MM.1S (cell line): ENCODE measurements around the gene ZNF438.

ENCODE experiments used
- EZH2 ChIP-seq: fragments of 300-600 bp; sonication (generic); optimal IDR thresholded peaks from 2 replicates; pipeline ENCODE3; 2017; ENCODE audit warnings: low read depth, mild to moderate bottlenecking, antibody characterized with exemption, low read length, mixed read lengths
- EZH2phosphoT487 ChIP-seq: fragments of 300-600 bp; sonication (generic); IDR thresholded peaks from 2 replicates; pipeline ENCODE4 v1.6.1; 2018; ENCODE audit warnings: antibody characterized with exemption, low read length
- TF ChIP-seq, protein P1 (sequence below): fragments of 300-600 bp; sonication (generic); IDR thresholded peaks from 2 replicates; pipeline ENCODE4 v1.5.1; 2016; ENCODE audit warnings: antibody characterized with exemption, low read length, mixed read lengths

DNA sequence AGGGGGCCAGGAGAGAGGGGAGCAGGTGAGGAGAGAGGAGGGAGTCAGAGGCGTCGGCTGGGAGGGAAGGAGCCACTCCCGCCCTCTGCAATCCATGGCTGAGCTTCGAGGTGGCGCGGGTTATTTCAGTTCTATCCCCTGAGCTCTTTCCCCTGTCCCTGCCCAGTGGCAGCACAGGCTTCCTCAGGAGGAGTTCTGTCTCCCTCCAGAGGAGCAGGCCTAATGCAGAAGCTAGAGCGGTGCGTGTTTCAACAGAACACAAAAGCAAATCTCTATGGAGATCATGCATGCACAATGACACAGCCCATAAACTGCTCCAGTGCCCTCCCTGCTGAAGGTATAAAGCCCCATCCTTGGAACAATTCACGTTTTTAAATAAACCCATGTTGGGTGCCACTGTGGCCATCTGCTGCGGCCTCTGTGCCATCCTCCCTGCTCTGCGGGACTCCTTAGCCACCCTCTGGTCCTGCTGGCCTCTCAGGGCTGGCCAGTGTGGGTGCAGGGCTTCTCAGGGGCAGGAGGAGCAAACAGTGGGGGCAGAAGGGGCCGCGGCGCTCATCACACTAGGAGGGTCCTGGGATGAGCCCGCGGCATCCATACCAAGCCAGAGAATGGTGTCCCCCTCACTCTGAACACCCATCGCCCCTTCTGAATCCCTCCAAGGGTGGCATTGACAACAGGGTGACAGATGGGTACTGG lies 209.5 kb downstream of the ZNF438 start:
- TF ChIP-seq, protein P1, sequence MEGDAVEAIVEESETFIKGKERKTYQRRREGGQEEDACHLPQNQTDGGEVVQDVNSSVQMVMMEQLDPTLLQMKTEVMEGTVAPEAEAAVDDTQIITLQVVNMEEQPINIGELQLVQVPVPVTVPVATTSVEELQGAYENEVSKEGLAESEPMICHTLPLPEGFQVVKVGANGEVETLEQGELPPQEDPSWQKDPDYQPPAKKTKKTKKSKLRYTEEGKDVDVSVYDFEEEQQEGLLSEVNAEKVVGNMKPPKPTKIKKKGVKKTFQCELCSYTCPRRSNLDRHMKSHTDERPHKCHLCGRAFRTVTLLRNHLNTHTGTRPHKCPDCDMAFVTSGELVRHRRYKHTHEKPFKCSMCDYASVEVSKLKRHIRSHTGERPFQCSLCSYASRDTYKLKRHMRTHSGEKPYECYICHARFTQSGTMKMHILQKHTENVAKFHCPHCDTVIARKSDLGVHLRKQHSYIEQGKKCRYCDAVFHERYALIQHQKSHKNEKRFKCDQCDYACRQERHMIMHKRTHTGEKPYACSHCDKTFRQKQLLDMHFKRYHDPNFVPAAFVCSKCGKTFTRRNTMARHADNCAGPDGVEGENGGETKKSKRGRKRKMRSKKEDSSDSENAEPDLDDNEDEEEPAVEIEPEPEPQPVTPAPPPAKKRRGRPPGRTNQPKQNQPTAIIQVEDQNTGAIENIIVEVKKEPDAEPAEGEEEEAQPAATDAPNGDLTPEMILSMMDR = no peak
- no peak for TF ChIP-seq EZH2
- no peak for TF ChIP-seq EZH2phosphoT487
